Mesenchymal stem cell (in vitro differentiated cells and primary cell): ENCODE measurements around the gene FAM83F.

ENCODE experiments used
- DNase-seq: peaks from one replicate; pipeline ENCODE4 v3.0.0-alpha.2; 2013
- H2AFZ ChIP-seq: one replicate; pipeline ENCODE4 v1.6.1; 2013; ENCODE audit warnings: low read depth, mild to moderate bottlenecking, control low read depth, inconsistent platforms, low read length, moderate library complexity
- H2AK5ac ChIP-seq: 2 replicates; pipeline ENCODE4 v1.6.1; 2013; ENCODE audit warnings: low read length, moderate library complexity, mild to moderate bottlenecking, inconsistent platforms; ENCODE audit not compliant: severe bottlenecking
- H2BK120ac ChIP-seq: one replicate; pipeline ENCODE4 v1.6.1; 2013; ENCODE audit warnings: low read depth, mild to moderate bottlenecking, inconsistent platforms, low read length, moderate library complexity
- H2BK12ac ChIP-seq, 2 experiments: one replicate each; pipeline ENCODE4 v1.6.1; 2013; ENCODE audit warnings: inconsistent platforms in 2 of 2, low read length in 2 of 2, mild to moderate bottlenecking in 2 of 2, moderate library complexity in 2 of 2, control low read depth in 1 of 2
- H2BK15ac ChIP-seq: one replicate; pipeline ENCODE4 v1.6.1; 2013; ENCODE audit warnings: mild to moderate bottlenecking, low read depth, inconsistent platforms; ENCODE audit not compliant: poor library complexity, severe bottlenecking
- H2BK5ac ChIP-seq: 2 replicates; pipeline ENCODE4 v1.6.1; 2013; ENCODE audit warnings: low read depth, mild to moderate bottlenecking, low read length, control low read depth, inconsistent platforms; ENCODE audit not compliant: poor library complexity, severe bottlenecking
- H3K14ac ChIP-seq, 2 experiments: one replicate each; pipeline ENCODE4 v1.6.1; 2013; ENCODE audit warnings: inconsistent platforms in 2 of 2, low read length in 2 of 2, control low read depth in 1 of 2, mild to moderate bottlenecking in 1 of 2, moderate library complexity in 1 of 2
- H3K18ac ChIP-seq, 2 experiments: one replicate each; pipeline ENCODE4 v1.6.1; 2013; ENCODE audit warnings: inconsistent platforms in 2 of 2, low read length in 2 of 2, control low read depth in 1 of 2, low read depth in 1 of 2, mild to moderate bottlenecking in 1 of 2
- H3K23ac ChIP-seq, 2 experiments: one replicate each; pipeline ENCODE4 v1.6.1; 2013; ENCODE audit warnings: inconsistent platforms in 2 of 2, low read length in 2 of 2, mild to moderate bottlenecking in 2 of 2, moderate library complexity in 2 of 2, control low read depth in 1 of 2
- H3K27ac ChIP-seq: 2 replicates; pipeline ENCODE4 v1.5.1; 2013; ENCODE audit warnings: mild to moderate bottlenecking, moderate library complexity, low read length, control low read depth, inconsistent platforms; ENCODE audit not compliant: poor library complexity, severe bottlenecking
- H3K27me3 ChIP-seq, 2 experiments: 2 replicates each; pipeline versions ENCODE4 v1.6.1 to v1.7.0; 2013; ENCODE audit warnings: low read length in 2 of 2, mild to moderate bottlenecking in 2 of 2, moderate library complexity in 2 of 2, control low read depth in 1 of 2, inconsistent platforms in 1 of 2; ENCODE audit not compliant: control insufficient read depth in 1 of 2, insufficient read depth in 1 of 2
- H3K36me3 ChIP-seq, 2 experiments: 2 replicates each; pipeline versions ENCODE4 v1.6.1 to v1.7.0; 2013; ENCODE audit warnings: low read length in 2 of 2, control low read depth in 1 of 2, inconsistent platforms in 1 of 2, low read depth in 1 of 2, mild to moderate bottlenecking in 1 of 2; ENCODE audit not compliant: insufficient read depth in 2 of 2, control insufficient read depth in 1 of 2
- H3K4ac ChIP-seq, 2 experiments: one replicate each; pipeline ENCODE4 v1.6.1; 2013; ENCODE audit warnings: inconsistent platforms in 2 of 2, low read length in 2 of 2, mild to moderate bottlenecking in 2 of 2, moderate library complexity in 2 of 2, control low read depth in 1 of 2, low read depth in 1 of 2
- H3K4me1 ChIP-seq: 2 replicates; pipeline ENCODE4 v1.6.1; 2013; ENCODE audit warnings: low read depth, low read length, control low read depth; ENCODE audit not compliant: control insufficient read depth, insufficient read depth
- H3K4me2 ChIP-seq: 2 replicates; pipeline ENCODE4 v1.6.1; 2013; ENCODE audit warnings: low read length, mild to moderate bottlenecking, inconsistent platforms; ENCODE audit not compliant: poor library complexity, severe bottlenecking
- H3K4me3 ChIP-seq, 2 experiments: 2 replicates each; pipeline versions ENCODE4 v1.5.1 to v1.7.0; 2013; ENCODE audit warnings: low read length in 2 of 2, mild to moderate bottlenecking in 2 of 2, control low read depth in 1 of 2, low read depth in 1 of 2; ENCODE audit not compliant: insufficient read depth in 1 of 2
- H3K79me1 ChIP-seq: replicated peaks from 2 replicates; pipeline ENCODE4 v1.6.1; 2013; ENCODE audit warnings: mild to moderate bottlenecking, control low read depth, low read length, inconsistent platforms; ENCODE audit not compliant: poor library complexity, severe bottlenecking
- H3K9ac ChIP-seq: 2 replicates; pipeline ENCODE4 v1.7.0; 2013; ENCODE audit warnings: mild to moderate bottlenecking, low read length, moderate library complexity
- H3K9me3 ChIP-seq: 2 replicates; pipeline ENCODE4 v1.7.0; 2013; ENCODE audit warnings: mild to moderate bottlenecking, low read length; ENCODE audit not compliant: control insufficient read depth
- H4K8ac ChIP-seq: one replicate; pipeline ENCODE4 v1.6.1; 2013; ENCODE audit warnings: inconsistent platforms, mild to moderate bottlenecking, low read length, moderate library complexity
- H4K91ac ChIP-seq: one replicate; pipeline ENCODE4 v1.6.1; 2013; ENCODE audit warnings: mild to moderate bottlenecking, low read length, inconsistent platforms
- WGBS: methylation state at CpG from one replicate; pipeline ENCODE4 v1.1.7; 2013; ENCODE audit warnings: mixed read lengths; 5-methylcytosine and 5-hydroxymethylcytosine counted together

FAM83F gene

DNA sequence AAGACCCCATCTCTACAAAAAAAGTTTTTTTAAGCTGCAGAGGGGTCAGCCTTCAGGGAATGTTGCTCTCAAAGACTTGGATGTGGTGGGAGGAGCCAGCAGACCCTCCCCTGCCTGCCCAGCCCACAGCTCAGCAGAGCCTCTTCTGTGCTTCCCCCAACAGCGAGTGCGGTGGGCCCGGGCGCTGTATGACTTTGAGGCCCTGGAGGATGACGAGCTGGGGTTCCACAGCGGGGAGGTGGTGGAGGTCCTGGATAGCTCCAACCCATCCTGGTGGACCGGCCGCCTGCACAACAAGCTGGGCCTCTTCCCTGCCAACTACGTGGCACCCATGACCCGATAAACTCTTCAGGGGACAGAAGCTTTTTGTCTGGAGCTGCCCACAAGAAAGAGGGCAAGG, 24.0 kb upstream of the FAM83F start:
- no peak for DNase-seq
- no peaks in the 10 kb centered on the region for H3K9me3 ChIP-seq
- peaks cover 41 to 75% of the 10 kb centered on the region in 2 experiments for H3K27me3 ChIP-seq
- H3K4me1 ChIP-seq: peaks cover 3% of the 10 kb centered on the region
- H3K4me2 ChIP-seq: no peak overlapping the region
- H3K36me3 ChIP-seq: no peaks in the 10 kb centered on the region
- H3K23ac ChIP-seq: no peak overlapping the region
- H3K79me1 ChIP-seq: no peaks in the 10 kb centered on the region
- H3K27ac ChIP-seq: no peak overlapping the region
- no peak overlapping the region for H2BK15ac ChIP-seq
- H4K8ac ChIP-seq: no peak overlapping the region
- no peak overlapping the region for H2AK5ac ChIP-seq
- H3K18ac ChIP-seq: no peak overlapping the region
- no peak overlapping the region for H2BK120ac ChIP-seq
- H3K14ac ChIP-seq: no peak overlapping the region
- H2AFZ ChIP-seq: no peak overlapping the region
- no peak overlapping the region for H3K4ac ChIP-seq
- 89% methylated on average over 10 of the region's 10 CpGs for WGBS
- no peak overlapping the region for H2BK5ac ChIP-seq
- no peak overlapping the region for H2BK12ac ChIP-seq
- no peak overlapping the region for H4K91ac ChIP-seq
- H3K4me3 ChIP-seq: no peak overlapping the region
- H3K9ac ChIP-seq: no peak overlapping the region

DNA sequence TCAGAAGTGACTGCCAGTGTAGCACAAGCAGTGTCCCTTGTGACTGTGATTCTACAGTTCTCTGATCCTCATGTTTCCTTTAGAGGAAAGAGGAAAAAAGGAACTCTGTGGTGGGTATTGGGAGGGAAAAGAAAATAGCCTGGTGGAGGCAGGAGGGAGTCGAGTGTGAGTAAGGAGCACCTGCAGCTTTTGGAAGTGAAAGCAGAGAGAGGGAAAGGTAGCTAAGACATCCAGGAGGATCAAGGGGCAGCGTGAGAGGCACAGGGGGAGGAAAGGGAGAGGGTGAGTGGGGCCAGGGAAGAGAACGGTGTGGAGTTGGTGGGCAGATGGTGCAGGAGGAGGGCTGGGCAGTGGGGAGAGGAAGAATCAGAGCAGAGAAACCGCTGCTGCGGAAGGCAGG, 22.1 kb upstream of the FAM83F start:
- WGBS: 85% methylated on average over 5 of the region's 5 CpGs

DNA sequence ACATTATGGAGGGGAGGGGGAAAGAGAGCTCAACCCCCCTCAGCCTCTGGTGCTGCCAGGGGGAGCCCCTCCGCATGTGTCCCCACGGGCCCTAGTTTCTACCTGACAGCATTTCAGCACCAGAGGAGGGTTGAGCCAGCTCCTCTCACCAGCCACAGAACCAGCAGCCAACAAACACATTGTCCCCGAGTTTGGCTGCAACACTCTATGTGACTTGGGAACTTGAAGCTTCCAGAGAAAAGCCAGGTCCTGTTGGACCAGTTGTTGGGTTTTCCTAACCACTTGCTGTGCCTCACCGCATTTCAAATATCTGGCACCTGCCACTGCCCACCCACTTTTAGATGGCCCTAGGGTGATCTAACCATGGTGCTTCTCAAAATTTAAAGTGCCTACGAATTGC, 21.1 kb upstream of the FAM83F start:
- 88% methylated on average over 5 of the region's 5 CpGs for WGBS
- H2BK12ac ChIP-seq: no peak overlapping the region
- peaks cover 1% of the 10 kb centered on the region for H3K4me1 ChIP-seq
- H3K14ac ChIP-seq: no peak overlapping the region
- H2BK120ac ChIP-seq: no peak overlapping the region
- no peak overlapping the region for H4K8ac ChIP-seq
- H3K79me1 ChIP-seq: no peaks in the 10 kb centered on the region
- H3K4me2 ChIP-seq: no peak overlapping the region
- no peak overlapping the region for H2BK5ac ChIP-seq
- no peak overlapping the region for H4K91ac ChIP-seq
- H3K23ac ChIP-seq: no peak overlapping the region
- H2BK15ac ChIP-seq: no peak overlapping the region
- H2AFZ ChIP-seq: no peak overlapping the region
- H3K27ac ChIP-seq: no peak overlapping the region
- no peak overlapping the region for H3K18ac ChIP-seq
- H2AK5ac ChIP-seq: no peak overlapping the region
- DNase-seq: no peak
- H3K9ac ChIP-seq: no peak overlapping the region
- H3K4ac ChIP-seq: no peak overlapping the region
- no peaks in the 10 kb centered on the region for H3K9me3 ChIP-seq
- no peak overlapping the region for H3K4me3 ChIP-seq
- no peaks in the 10 kb centered on the region for H3K36me3 ChIP-seq
- H3K27me3 ChIP-seq: peaks cover 57 to 81% of the 10 kb centered on the region in 2 experiments

More for the DNA sequence above, 22.1 kb upstream of the FAM83F start:
- no peak overlapping the region for H3K18ac ChIP-seq
- H3K23ac ChIP-seq: no peak overlapping the region
- H3K4me2 ChIP-seq: no peak overlapping the region
- no peak overlapping the region for H4K8ac ChIP-seq
- H3K27ac ChIP-seq: no peak overlapping the region
- peaks cover 57 to 81% of the 10 kb centered on the region in 2 experiments for H3K27me3 ChIP-seq
- no peak overlapping the region for H3K9ac ChIP-seq
- H2BK15ac ChIP-seq: no peak overlapping the region
- no peaks in the 10 kb centered on the region for H3K9me3 ChIP-seq
- H4K91ac ChIP-seq: no peak overlapping the region
- no peak overlapping the region for H3K4me3 ChIP-seq
- H3K14ac ChIP-seq: no peak overlapping the region
- H3K79me1 ChIP-seq: no peaks in the 10 kb centered on the region
- H2AK5ac ChIP-seq: no peak overlapping the region
- no peak overlapping the region for H2BK12ac ChIP-seq
- no peak overlapping the region for H3K4ac ChIP-seq
- H3K4me1 ChIP-seq: peaks cover 2% of the 10 kb centered on the region
- H2BK5ac ChIP-seq: no peak overlapping the region
- no peak overlapping the region for H2BK120ac ChIP-seq
- no peaks in the 10 kb centered on the region for H3K36me3 ChIP-seq
- no peak for DNase-seq
- H2AFZ ChIP-seq: no peak overlapping the region

DNA sequence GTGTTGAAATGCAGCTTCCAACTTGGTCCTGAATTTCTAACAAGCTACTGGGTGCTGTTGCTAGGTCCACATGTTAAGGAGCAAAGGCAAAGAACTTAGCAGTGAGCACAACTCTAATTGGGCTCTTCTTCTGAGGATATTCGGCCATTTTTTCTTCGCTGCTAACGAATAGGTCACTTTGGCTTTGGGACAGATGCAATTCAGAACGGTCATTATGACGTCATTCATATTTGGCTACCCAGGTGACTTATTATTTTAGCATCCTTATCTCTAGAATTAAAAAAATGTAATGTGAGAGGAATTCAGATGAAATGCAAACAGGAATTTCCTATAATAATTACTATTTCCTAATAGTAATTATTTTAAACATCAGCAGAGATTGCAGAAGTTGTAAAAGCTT, 20.7 kb upstream of the FAM83F start:
- Histone ChIP-seq H3K4me3 (no peak overlapping the region), H4K8ac (no peak overlapping the region), H3K36me3 (no peaks in the 10 kb centered on the region), H2AFZ (no peak overlapping the region), H3K4me1 (no peaks in the 10 kb centered on the region), H3K4ac (no peak overlapping the region), H3K18ac (no peak overlapping the region), H2BK15ac (no peak overlapping the region), H4K91ac (no peak overlapping the region), H3K79me1 (no peaks in the 10 kb centered on the region), H3K14ac (no peak overlapping the region), H3K27me3 (peaks cover 60 to 78% of the 10 kb centered on the region in 2 experiments), H3K4me2 (no peak overlapping the region), H3K9me3 (no peaks in the 10 kb centered on the region), H2BK120ac (no peak overlapping the region), H3K9ac (no peak overlapping the region), H3K23ac (no peak overlapping the region), H2BK12ac (no peak overlapping the region), H2BK5ac (no peak overlapping the region), H2AK5ac (no peak overlapping the region), H3K27ac (no peak overlapping the region)
- WGBS: 100% methylated on average over 3 of the region's 5 CpGs
- no peak for DNase-seq
